HEK293T (cell line): ENCODE measurements around the gene CDC16.

ENCODE experiments used
- BHLHE40 ChIP-seq: fragments of 450-650 bp; IDR thresholded peaks from 2 replicates; pipeline ENCODE4 v1.6.1; 2016; ENCODE audit warnings: mild to moderate bottlenecking, moderate library complexity, borderline replicate concordance
- CTBP1 ChIP-seq: fragments of 450-650 bp; IDR thresholded peaks from 2 replicates; pipeline ENCODE4 v1.6.1; 2016; ENCODE audit warnings: borderline replicate concordance
- ELF4 ChIP-seq: fragments of 450-650 bp; IDR thresholded peaks from 2 replicates; pipeline ENCODE4 v1.6.1; 2017; ENCODE audit warnings: antibody characterized with exemption
- FOXM1 ChIP-seq: fragments of 450-650 bp; IDR thresholded peaks from 2 replicates; pipeline ENCODE4 v1.6.1; 2017; ENCODE audit warnings: mild to moderate bottlenecking, borderline replicate concordance
- L3MBTL2 ChIP-seq: fragments of 450-650 bp; conservative IDR thresholded peaks from 2 replicates; pipeline ENCODE4 v1.6.1; 2016; ENCODE audit warnings: mild to moderate bottlenecking
- NFRKB ChIP-seq: fragments of 450-650 bp; IDR thresholded peaks from 2 replicates; pipeline ENCODE4 v1.6.1; 2016; ENCODE audit warnings: mild to moderate bottlenecking, moderate library complexity
- TARDBP ChIP-seq: fragments of 450-650 bp; IDR thresholded peaks from 2 replicates; pipeline ENCODE4 v1.6.1; 2016
- ZNF384 ChIP-seq: fragments of 450-650 bp; IDR thresholded peaks from 2 replicates; pipeline ENCODE4 v1.6.1; 2016
- TF ChIP-seq, protein P1 (sequence below): fragments of 450-650 bp; IDR thresholded peaks from 2 replicates; pipeline ENCODE4 v1.6.1; 2016

DNA sequence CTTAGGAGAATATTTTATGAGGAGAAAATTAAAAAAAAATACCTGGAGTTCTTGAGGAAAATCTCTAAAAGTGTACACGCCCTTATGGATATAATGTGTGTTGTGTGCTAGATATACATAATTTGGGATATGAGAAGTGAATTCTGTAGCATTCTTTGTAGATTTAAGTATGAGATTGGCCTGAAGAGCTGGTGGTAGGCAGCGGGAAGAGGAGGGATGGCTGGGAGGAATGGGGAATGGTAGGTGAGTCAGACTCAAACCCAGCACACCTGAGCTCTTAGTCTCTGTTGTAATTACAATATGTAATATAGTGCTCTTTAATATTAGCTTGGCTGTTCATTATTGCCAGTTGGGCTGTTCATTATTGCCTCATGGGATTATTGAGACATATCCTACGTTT, 86.6 kb downstream of the CDC16 start:
- TF ChIP-seq NFRKB (no peak), CTBP1 (no peak), ZNF384 (no peak), FOXM1 (no peak), BHLHE40 (no peak), TARDBP (no peak), L3MBTL2 (no peak), ELF4 (no peak)
- TF ChIP-seq, protein P1, sequence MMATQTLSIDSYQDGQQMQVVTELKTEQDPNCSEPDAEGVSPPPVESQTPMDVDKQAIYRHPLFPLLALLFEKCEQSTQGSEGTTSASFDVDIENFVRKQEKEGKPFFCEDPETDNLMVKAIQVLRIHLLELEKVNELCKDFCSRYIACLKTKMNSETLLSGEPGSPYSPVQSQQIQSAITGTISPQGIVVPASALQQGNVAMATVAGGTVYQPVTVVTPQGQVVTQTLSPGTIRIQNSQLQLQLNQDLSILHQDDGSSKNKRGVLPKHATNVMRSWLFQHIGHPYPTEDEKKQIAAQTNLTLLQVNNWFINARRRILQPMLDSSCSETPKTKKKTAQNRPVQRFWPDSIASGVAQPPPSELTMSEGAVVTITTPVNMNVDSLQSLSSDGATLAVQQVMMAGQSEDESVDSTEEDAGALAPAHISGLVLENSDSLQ = no peak
